K562 (cell line): ENCODE results near the gene ADARB2. TPM values are rescaled to one million over a fixed set of nuclear protein-coding genes. Genes with fewer than 3 reads are reported as not detected.

Experiments
- CBFA2T2 ChIP-seq: fragments of 450-650 bp; conservative IDR thresholded peaks from 2 replicates; pipeline ENCODE4 v1.6.1; 2017; ENCODE audit warnings: mild to moderate bottlenecking
- CUX1 ChIP-seq: fragments of 200-800 bp; sonication (Bioruptor generic); IDR thresholded peaks from 2 replicates; pipeline ENCODE4 v1.6.1; 2016; ENCODE audit warnings: missing genetic modification characterization, missing compliant biosample characterization
- DIDO1 ChIP-seq: fragments of 450-650 bp; IDR thresholded peaks from 2 replicates; pipeline ENCODE4 v1.6.1; 2016; ENCODE audit warnings: low read depth, missing biosample characterization, missing genetic modification characterization
- POLR2AphosphoS2 ChIP-seq: IDR thresholded peaks from 2 replicates; pipeline ENCODE4 v1.6.1; 2012; ENCODE audit warnings: low read length, improper control_type of control experiment
- SOX6 ChIP-seq: fragments of 450-650 bp; IDR thresholded peaks from 2 replicates; pipeline ENCODE4 v1.6.1; 2014; ENCODE audit warnings: mild to moderate bottlenecking
- ZC3H8 ChIP-seq: fragments of 450-650 bp; IDR thresholded peaks from 2 replicates; pipeline ENCODE4 v1.6.1; 2017
- polyA plus RNA-seq, 8 experiments: library from polyadenylated mRNA; depleted of rRNA in 4 of 8; stranded (reverse) in 5 of 8; unstranded in 3 of 8; fragments of >200 nt; fragmentation: Nextera tagmentation in 2 of 8; fragmentation: Illumina TruSeq in 1 of 8; extraction: Ambion mirVana in 2 of 8; extraction: Trizol in 1 of 8; gene quantifications; 2 replicates each; pipeline versions ENCODE4 v1.2.1 to v1.2.3, GENCODE V29; 2011 to 2014; ENCODE audit warnings: inconsistent platforms in 1 of 8, missing spikeins in 1 of 8
- total RNA-seq, 7 experiments: library from RNA; depleted of rRNA in 6 of 7; stranded (reverse); fragments of >200 nt in 6 of 7; fragmentation: Illumina TruSeq in 2 of 7; extraction: Trizol in 2 of 7; gene quantifications; 2 replicates each; pipeline versions ENCODE4 v1.2.1 to v1.2.3, GENCODE V29; 2011 to 2021; ENCODE audit warnings: low replicate concordance in 1 of 7

Gene ADARB2
- total and polyA plus RNA-seq, 9 of the 15 experiments (the other 6 are each of a cell fraction or from before 2014, with no cell fraction given), result not detected

- no peak for TF ChIP-seq POLR2AphosphoS2
- TF ChIP-seq CBFA2T2, result no peak
- no peak for TF ChIP-seq ZC3H8
- TF ChIP-seq DIDO1 (tag), result no peak
- no peak for TF ChIP-seq SOX6
- no peak for TF ChIP-seq CUX1 (CRISPR knock-in tag)
These were observed 444.7 kb downstream of the ADARB2 start (continued) for GRCh38 chr10:1292611-1293031.
